Activated naive CD4-positive, alpha-beta T cell treated with anti-CD3 and anti-CD28 coated beads, Interleukin-2, amount 50 U/mL, for 16 hours (primary cell): ENCODE results near the gene KLHL36.

ENCODE experiments used
- DNase-seq: peaks from one replicate; pipeline ENCODE4 v3.0.0-alpha.2; 2020

The KLHL36 gene

GRCh38 chr16:84699712-84700445 lies 51.6 kb downstream of the KLHL36 start, which contains the start of gene USP10:
USP10 (plus strand) TSS chr16:84700000; CDS start chr16:84700091, 91 bp downstream.
- peak; percentile 84 for DNase-seq

- peak; percentile 41 for DNase-seq
Measured at GRCh38 chr16:84700446-84701300, 52.4 kb downstream of the KLHL36 start.

GRCh38 chr16:84703681-84704080 lies 55.4 kb downstream of the KLHL36 start:
- DNase-seq: no peak

GRCh38 chr16:84704253-84704652 lies 55.9 kb downstream of the KLHL36 start:
- DNase-seq: no peak

GRCh38 chr16:84706856-84707255 lies 58.5 kb downstream of the KLHL36 start:
- DNase-seq: no peak

GRCh38 chr16:84709609-84710008 lies 61.3 kb downstream of the KLHL36 start:
- no peak for DNase-seq

GRCh38 chr16:84710686-84711085 lies 62.4 kb downstream of the KLHL36 start:
- no peak for DNase-seq
